RPMI7951 (cell line): ENCODE results near the gene ATP10A. TPM values are rescaled to one million over a fixed set of nuclear protein-coding genes. Genes with fewer than 3 reads are reported as not detected.
"Not testable (repeated sequence)": the region's sequence is repeated elsewhere in the genome, so short reads cannot be mapped to it uniquely, and the experiment has no call there.

Source experiments
- DNase-seq: peaks from one replicate; pipeline ENCODE4 v3.0.0-alpha.2; 2012; ENCODE audit warnings: low read depth
- total RNA-seq: library from RNA; depleted of rRNA; stranded (reverse); fragments of >200 nt; shearing (Covaris generic); gene quantifications from 2 replicates; pipeline ENCODE4 v1.2.3, GENCODE V29; 2014

ATP10A gene
- total RNA-seq, 1 experiment from 2014 or later = not detected

- no peak for DNase-seq
These were observed 87.7 kb downstream of the ATP10A start for GRCh38 chr15:25775317-25775912.

DNA sequence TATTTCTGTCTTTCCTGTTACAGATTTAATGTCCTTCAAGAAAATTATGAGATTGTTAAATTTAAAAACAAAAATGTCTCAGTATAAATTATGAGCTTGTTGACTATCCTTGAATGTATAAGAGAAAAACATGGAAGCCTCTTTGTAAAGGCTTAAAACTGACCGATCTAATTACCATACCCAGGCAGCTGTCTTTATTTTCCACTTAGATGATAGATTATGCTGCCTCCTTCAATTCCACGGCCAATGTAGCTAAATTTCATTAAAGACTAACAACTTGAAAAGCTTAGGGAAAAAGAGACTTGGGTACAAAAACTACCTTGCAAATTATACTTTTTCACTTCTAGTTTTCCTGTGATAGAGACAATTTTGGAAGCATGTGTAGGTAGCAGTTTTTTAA lies 88.3 kb downstream of the ATP10A start:
- no peak for DNase-seq

GRCh38 chr15:25773248-25773647 lies 89.9 kb downstream of the ATP10A start:
- DNase-seq = no peak

GRCh38 chr15:25772500-25772899 lies 90.6 kb downstream of the ATP10A start:
- no peak for DNase-seq

DNA sequence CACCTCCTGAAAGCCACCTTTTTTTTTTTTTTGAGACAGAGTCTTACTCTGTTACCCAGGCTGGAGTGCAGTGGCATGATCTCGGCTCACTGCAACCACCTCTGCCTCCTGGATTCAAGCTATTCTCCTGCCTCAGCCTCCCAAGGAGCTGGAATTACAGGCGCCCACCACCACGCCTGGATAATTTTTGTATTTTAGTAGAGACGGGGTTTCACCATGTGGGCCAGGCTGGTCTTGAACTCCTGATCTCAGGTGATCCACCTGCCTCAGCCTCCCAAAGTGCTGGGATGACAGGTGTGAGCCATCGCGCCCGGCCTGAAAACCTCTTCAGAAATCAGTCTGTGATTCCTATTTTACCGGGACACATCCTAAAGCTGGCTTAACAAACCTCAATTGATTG lies 91.4 kb downstream of the ATP10A start:
- DNase-seq = not testable (repeated sequence)

GRCh38 chr15:25771338-25771706 lies 91.8 kb downstream of the ATP10A start:
- DNase-seq = no peak

- DNase-seq = no peak
These were observed 92.3 kb downstream of the ATP10A start for GRCh38 chr15:25770618-25771337.

DNA sequence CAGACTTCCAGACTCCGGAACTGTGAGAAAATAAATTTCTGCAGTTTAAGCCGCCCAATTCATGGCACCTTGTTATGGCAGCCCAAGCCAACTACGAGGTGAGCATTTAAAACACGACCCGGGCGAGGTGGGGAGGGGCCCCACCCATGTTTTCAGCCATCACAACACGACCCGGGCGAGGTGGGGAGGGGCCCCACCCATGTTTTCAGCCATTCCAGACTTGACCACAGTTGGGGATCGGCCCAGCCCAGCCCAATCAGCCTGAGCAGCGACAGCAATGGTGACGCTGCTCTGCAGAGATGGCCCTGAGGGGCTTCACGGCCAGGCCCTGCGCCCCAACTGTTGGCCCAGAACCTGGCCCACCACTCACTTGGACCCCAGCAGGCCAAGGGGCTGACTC lies 93.1 kb downstream of the ATP10A start:
- DNase-seq = no peak

DNA sequence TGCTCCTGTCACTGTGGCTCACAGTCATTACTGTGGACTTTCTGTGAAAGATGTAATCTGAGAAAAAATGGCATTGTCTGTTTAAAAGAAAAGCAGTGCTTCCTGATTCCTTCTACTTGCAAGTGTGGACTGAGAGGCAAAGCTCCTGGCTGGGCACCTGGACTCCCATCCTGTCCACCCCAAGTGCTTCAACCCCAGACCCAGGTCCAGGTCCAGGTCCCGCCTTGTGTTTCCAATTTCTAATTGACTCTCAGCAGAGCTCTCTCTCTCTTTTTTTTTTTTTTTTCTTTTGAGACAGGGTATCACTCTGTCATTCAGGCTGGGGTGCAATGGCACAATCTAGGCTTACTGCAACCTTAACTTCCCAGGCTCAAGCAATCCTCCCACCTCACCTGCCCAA lies 94.9 kb downstream of the ATP10A start:
- no peak for DNase-seq

DNA sequence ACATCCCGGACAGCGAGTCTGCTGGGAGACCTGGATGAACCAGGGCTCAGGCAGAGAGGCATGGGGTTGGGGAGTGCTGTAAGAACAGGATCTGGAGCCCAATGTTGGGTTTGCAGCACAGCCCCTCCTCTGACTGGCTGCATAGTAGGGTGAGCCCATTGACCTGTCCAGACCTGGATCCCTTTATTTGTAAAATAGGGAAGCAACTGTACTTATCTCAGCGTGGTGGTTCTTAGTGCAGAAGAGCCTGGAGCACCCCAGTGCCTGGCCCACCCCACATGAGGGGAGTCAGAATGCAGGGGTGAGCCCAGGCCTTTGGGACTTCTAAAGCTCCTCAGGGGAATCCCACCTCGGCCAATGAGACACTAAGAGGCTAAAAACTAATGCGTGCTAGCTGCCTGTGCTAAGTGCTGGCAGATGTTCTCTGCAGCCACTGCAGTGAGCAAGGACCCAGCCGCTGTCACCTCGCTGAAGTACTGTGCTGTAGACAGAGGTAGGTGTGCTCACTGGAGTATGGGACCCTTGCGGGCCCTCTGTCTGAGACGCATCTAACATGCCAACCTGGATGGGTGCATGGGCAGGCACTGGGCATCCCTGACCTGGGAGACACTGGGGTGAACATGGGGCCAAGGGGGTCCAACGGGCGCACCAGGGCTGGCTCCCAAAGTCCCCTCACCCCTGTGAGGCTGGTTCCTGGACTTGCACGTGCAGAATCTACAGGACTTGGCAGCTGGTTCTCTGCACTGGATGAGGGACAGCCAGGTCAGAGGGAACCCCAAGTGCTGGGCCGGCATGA lies 95.6 kb downstream of the ATP10A start:
- no peak for DNase-seq

GRCh38 chr15:25766417-25766816 lies 96.7 kb downstream of the ATP10A start:
- DNase-seq = no peak

- DNase-seq = no peak
These were observed 98.0 kb downstream of the ATP10A start for GRCh38 chr15:25764980-25765735.

DNA sequence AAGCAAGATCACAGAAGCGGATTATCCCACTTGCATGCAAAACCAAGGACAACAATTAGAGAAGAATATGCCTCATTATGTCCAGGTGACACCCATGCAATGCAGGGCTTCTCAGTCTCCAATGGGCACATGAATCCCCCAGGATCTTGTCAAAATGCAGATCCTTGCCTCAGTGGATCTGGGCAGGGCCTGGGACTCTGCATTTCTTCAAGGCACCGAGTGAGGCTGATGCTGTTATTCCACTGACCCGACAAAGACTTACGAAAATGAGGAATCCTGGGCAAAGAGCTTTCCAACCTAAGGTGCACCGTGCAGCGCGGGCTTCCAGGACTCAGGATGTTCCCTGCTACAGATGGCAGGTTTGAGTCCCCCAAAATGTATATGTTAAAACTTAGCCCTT lies 99.2 kb downstream of the ATP10A start:
- DNase-seq = no peak

DNA sequence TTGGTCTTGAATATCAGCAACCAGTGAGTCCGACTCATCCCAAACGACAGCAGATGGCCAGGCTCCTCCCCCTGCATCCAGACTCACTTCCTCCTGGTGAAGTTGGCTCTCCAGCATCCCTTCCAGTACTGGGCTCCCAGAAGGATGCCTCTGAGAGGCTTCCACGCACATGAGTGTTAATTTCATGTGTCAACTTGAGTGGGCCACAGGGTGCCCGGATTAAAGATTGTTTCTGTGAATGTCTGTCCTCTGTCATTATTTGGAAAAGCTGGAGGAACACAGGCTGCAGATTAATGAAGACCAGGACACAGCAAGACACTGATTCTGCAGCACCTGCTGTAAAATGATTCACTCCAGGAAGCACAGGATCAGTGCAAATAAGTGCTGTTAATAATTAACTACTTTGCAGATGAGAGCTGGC lies 99.8 kb downstream of the ATP10A start:
- no peak for DNase-seq

GRCh38 chr15:25761971-25762662 lies 101.0 kb downstream of the ATP10A start:
- DNase-seq = no peak

DNA sequence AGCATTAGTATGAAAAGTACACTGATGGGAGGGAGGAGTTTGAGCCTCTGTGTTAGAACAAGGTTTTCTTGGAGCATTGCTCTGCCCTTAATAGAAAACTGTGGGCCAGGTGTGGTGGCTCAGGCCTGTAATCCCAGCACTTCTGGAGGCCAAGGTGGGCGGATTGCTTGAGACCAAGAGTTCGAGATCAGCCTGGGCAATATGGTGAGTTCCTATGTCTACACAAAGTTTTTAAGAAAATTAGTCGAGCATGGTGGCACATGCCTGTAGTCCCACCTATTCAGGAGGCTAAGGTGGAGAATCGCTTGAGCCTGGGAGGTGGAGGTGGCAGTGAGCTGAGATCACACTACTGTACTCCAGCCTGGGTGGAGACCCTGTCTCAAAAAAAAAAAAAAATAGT lies 103.7 kb downstream of the ATP10A start:
- DNase-seq = no peak

DNA sequence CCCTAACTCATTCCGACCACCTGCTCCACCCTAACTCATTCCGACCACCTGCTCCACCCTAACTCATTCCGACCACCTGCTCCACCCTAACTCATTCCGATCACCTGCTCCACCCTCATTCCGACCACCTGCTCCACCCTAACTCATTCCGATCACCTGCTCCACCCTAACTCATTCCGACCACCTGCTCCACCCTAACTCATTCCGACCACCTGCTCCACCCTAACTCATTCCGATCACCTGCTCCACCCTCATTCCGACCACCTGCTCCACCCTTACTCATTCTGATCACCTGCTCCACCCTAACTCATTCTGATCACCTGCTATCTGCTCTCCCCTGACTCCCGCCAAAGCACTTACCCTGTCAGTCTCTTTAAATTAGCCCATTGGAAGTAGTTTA lies 104.5 kb downstream of the ATP10A start:
- DNase-seq = not testable (repeated sequence)

GRCh38 chr15:25743548-25744275 lies 119.4 kb downstream of the ATP10A start:
- DNase-seq = no peak

GRCh38 chr15:25742776-25743547 lies 120.2 kb downstream of the ATP10A start:
- DNase-seq = no peak
